Sigmoid colon (tissue), 7 donors: ENCODE measurements around the gene MOCOS. TPM values are rescaled to one million over a fixed set of nuclear protein-coding genes. Genes with fewer than 3 reads are reported as not detected.

Source experiments
- DNase-seq: peaks from one replicate; pipeline ENCODE4 v3.0.0-alpha.2; 2019
- H3K27ac ChIP-seq, 4 donors: fragments of 200-600 bp; sonication (generic); one replicate each; pipeline ENCODE4 v1.5.1; 2016 to 2019; ENCODE audit warnings: mild to moderate bottlenecking in 1 of 4
- H3K27me3 ChIP-seq, 3 donors: fragments of 200-600 bp; sonication (generic); one replicate each; pipeline ENCODE4 v1.5.1; 2019; ENCODE audit warnings: mild to moderate bottlenecking in 1 of 3
- H3K36me3 ChIP-seq, 4 donors: fragments of 200-600 bp; sonication (generic); one replicate each; pipeline ENCODE4 v1.5.1; 2016 to 2019
- H3K4me1 ChIP-seq, 4 donors: fragments of 200-600 bp; sonication (generic); one replicate each; pipeline ENCODE4 v1.5.1; 2017 to 2019
- H3K4me3 ChIP-seq, 4 donors: fragments of 200-600 bp; sonication (generic); one replicate each; pipeline ENCODE4 v1.5.1; 2017 to 2019; ENCODE audit warnings: mild to moderate bottlenecking in 2 of 4, moderate library complexity in 1 of 4
- H3K9me3 ChIP-seq, 4 donors: fragments of 200-600 bp in 3 of 4; sonication (generic) in 3 of 4; one replicate each; pipeline versions ENCODE4 v1.5.1 to v1.6.1; 2013 to 2019
- CTCF ChIP-seq, 4 experiments: fragments of 450-650 bp in 3 of 4; fragments of 200-600 bp in 1 of 4; IDR thresholded peaks; one replicate each; pipeline ENCODE4 v1.5.1; 2016 to 2019; ENCODE audit warnings: antibody characterized with exemption in 4 of 4, mild to moderate bottlenecking in 3 of 4, moderate library complexity in 2 of 4
- EP300 ChIP-seq, 4 donors: sonication (generic); formaldehyde crosslinking; IDR thresholded peaks; one replicate each; pipeline ENCODE4 v1.6.1; 2017; ENCODE audit warnings: antibody characterized with exemption in 4 of 4
- POLR2A ChIP-seq, 2 donors: fragments of 450-650 bp; IDR thresholded peaks; one replicate each; pipeline ENCODE4 v1.6.1; 2016; ENCODE audit warnings: antibody characterized with exemption in 2 of 2, mild to moderate bottlenecking in 2 of 2, moderate library complexity in 2 of 2
- POLR2AphosphoS5 ChIP-seq, 4 donors: sonication (generic); formaldehyde crosslinking; IDR thresholded peaks; one replicate each; pipeline ENCODE4 v1.6.1; 2017; ENCODE audit warnings: antibody characterized with exemption in 4 of 4
- WGBS, 2 donors: extraction: QIAGEN DNeasy Blood & Tissue Kit; methylation state at CpG; one replicate each; pipeline ENCODE4 v1.1.7; 2013; 5-methylcytosine and 5-hydroxymethylcytosine counted together
- intact Hi-C: fragments of 100-400 bp; cut with DNase I; formaldehyde crosslinking; loops from one replicate; pipeline ENCODE4 v1.15.1; 2023
- polyA plus RNA-seq, 3 donors: library from polyadenylated mRNA; stranded (reverse); fragments of 200-250 nt; gene quantifications; one replicate each; pipeline ENCODE4 v1.2.3, GENCODE V29; 2013
- total RNA-seq, 4 donors: library from RNA; depleted of rRNA; stranded (reverse); fragments of >200 nt; gene quantifications; one replicate each; pipeline ENCODE4 v1.1.0, GENCODE V29; 2016
- donor health status: healthy with polysubstance abuse.
- donor health status: Bipolar disorder and iron deficiency.
- donor health status: healthy.

The MOCOS gene
- total and polyA plus RNA-seq, 7 donors, result 0.49 to 3.6 (median 1.8) TPM

GRCh38 chr18:36283448-36283847, 96.2 kb downstream of the MOCOS start:
- no peaks in the 10 kb centered on the region for H3K27me3 ChIP-seq
- intact Hi-C loops, result loop anchor here (5.0 kb wide), 1 partner anchor 526 kb away; no protein-coding TSS in a partner anchor
- H3K27ac ChIP-seq, result no peak overlapping the region
- WGBS, 2 donors, result 67 to 82% methylated on average over 6 of the region's 6 CpGs
- peaks cover 0 to 2% (median 0%) of the 10 kb centered on the region in 4 donors for H3K9me3 ChIP-seq
- H3K4me1 ChIP-seq, result no peaks in the 10 kb centered on the region
- no peak overlapping the region for H3K4me3 ChIP-seq
- H3K36me3 ChIP-seq, result no peaks in the 10 kb centered on the region
- TF ChIP-seq EP300 (IDR thresholded peaks at IDR 0.05) (no peak), CTCF (IDR thresholded peaks at IDR 0.05) (no peak)
- no peak for DNase-seq

- H3K27me3 ChIP-seq, result no peaks in the 10 kb centered on the region
- DNase-seq, result no peak
- no peaks in the 10 kb centered on the region for H3K36me3 ChIP-seq
- no peak for TF ChIP-seq CTCF (IDR thresholded peaks at IDR 0.05)
- TF ChIP-seq EP300 (IDR thresholded peaks at IDR 0.05), result no peak
- no peak for TF ChIP-seq POLR2A (IDR thresholded peaks at IDR 0.05)
- no peak for TF ChIP-seq POLR2AphosphoS5 (IDR thresholded peaks at IDR 0.05)
- 72 to 79% methylated on average over 4 of the region's 4 CpGs for WGBS, 2 donors
- no peak overlapping the region for H3K4me3 ChIP-seq
- intact Hi-C loops, result loop anchor here (1.0 to 5.0 kb wide), 3 partner anchors 189 to 527 kb away; no protein-coding TSS in a partner anchor
- H3K9me3 ChIP-seq, result peaks cover 0 to 5% (median 0%) of the 10 kb centered on the region in 4 donors
- H3K27ac ChIP-seq, result no peak overlapping the region
- no peaks in the 10 kb centered on the region for H3K4me1 ChIP-seq
Measured at GRCh38 chr18:36284268-36284667, 97.0 kb downstream of the MOCOS start.

- H3K27ac ChIP-seq, result no peak overlapping the region
- no peak for DNase-seq
- H3K36me3 ChIP-seq, result no peaks in the 10 kb centered on the region
- no peak overlapping the region for H3K4me3 ChIP-seq
- intact Hi-C loops, result loop anchor here (1.0 to 5.0 kb wide), 3 partner anchors 189 to 527 kb away; no protein-coding TSS in a partner anchor
- peaks cover 0 to 5% (median 0%) of the 10 kb centered on the region in 4 donors for H3K9me3 ChIP-seq
- no peaks in the 10 kb centered on the region for H3K27me3 ChIP-seq
- WGBS, 2 donors, result 30 to 32% methylated on average over 6 of the region's 6 CpGs
- TF ChIP-seq CTCF (IDR thresholded peaks at IDR 0.05) (peak; percentile 81 to 87 (median 84)), EP300 (IDR thresholded peaks at IDR 0.05) (no peak)
- no peaks in the 10 kb centered on the region for H3K4me1 ChIP-seq
Measured at GRCh38 chr18:36284671-36285295, 97.5 kb downstream of the MOCOS start.

- Histone ChIP-seq H3K4me1 (no peaks in the 10 kb centered on the region), H3K36me3 (no peaks in the 10 kb centered on the region), H3K27me3 (no peaks in the 10 kb centered on the region), H3K27ac (no peak overlapping the region), H3K4me3 (no peak overlapping the region), H3K9me3 (peaks cover 0 to 5% (median 0%) of the 10 kb centered on the region in 4 donors)
- intact Hi-C loops, result no loop called here
- no peak for DNase-seq
- WGBS, 2 donors, result 93 to 95% methylated on average over 2 of the region's 2 CpGs
- TF ChIP-seq CTCF (IDR thresholded peaks at IDR 0.05) (no peak), POLR2AphosphoS5 (IDR thresholded peaks at IDR 0.05) (no peak), EP300 (IDR thresholded peaks at IDR 0.05) (no peak), POLR2A (IDR thresholded peaks at IDR 0.05) (no peak)
Measured at GRCh38 chr18:36287653-36288052, 100.4 kb downstream of the MOCOS start.

GRCh38 chr18:36288689-36289088, 101.4 kb downstream of the MOCOS start:
- no peak for DNase-seq
- peaks cover 0 to 5% (median 0%) of the 10 kb centered on the region in 4 donors for H3K9me3 ChIP-seq
- intact Hi-C loops, result no loop called here

More at GRCh38 chr18:36288689-36289088, 101.4 kb downstream of the MOCOS start:
- Histone ChIP-seq H3K4me1 (no peaks in the 10 kb centered on the region), H3K27ac (no peak overlapping the region), H3K27me3 (no peaks in the 10 kb centered on the region), H3K4me3 (no peak overlapping the region), H3K36me3 (no peaks in the 10 kb centered on the region)
- no peak for TF ChIP-seq POLR2A (IDR thresholded peaks at IDR 0.05)
- no peak for TF ChIP-seq POLR2AphosphoS5 (IDR thresholded peaks at IDR 0.05)
- TF ChIP-seq EP300 (IDR thresholded peaks at IDR 0.05), result no peak
- TF ChIP-seq CTCF (IDR thresholded peaks at IDR 0.05), result no peak
